Stimulated activated CD8-positive, alpha-beta memory T cell treated with anti-CD3 and anti-CD28 coated beads, Interleukin-15, amount 100 ng/mL, for 24 hours (primary cell): ENCODE measurements around the gene PAPSS2.
"Not testable (repeated sequence)": the region's sequence is repeated elsewhere in the genome, so short reads cannot be mapped to it uniquely, and the experiment has no call there.

Experiments
- DNase-seq: peaks from one replicate; pipeline ENCODE4 v3.0.0-alpha.2; 2020; ENCODE audit warnings: low read depth

The PAPSS2 gene

GRCh38 chr10:87642988-87643387 lies 16.7 kb upstream of the PAPSS2 start:
- no peak for DNase-seq

- DNase-seq = no peak
Measured at GRCh38 chr10:87643920-87644319, 15.8 kb upstream of the PAPSS2 start.

- DNase-seq = not testable (repeated sequence)
Measured at GRCh38 chr10:87644500-87644899, 15.2 kb upstream of the PAPSS2 start.

GRCh38 chr10:87646192-87646909 lies 13.3 kb upstream of the PAPSS2 start:
- no peak for DNase-seq

- no peak for DNase-seq
Measured at GRCh38 chr10:87646935-87647334, 12.7 kb upstream of the PAPSS2 start.

GRCh38 chr10:87650838-87651589 lies 8.7 kb upstream of the PAPSS2 start:
- no peak for DNase-seq

- no peak for DNase-seq
Measured at GRCh38 chr10:87651801-87652200, 7.9 kb upstream of the PAPSS2 start.

- DNase-seq = no peak
Measured at GRCh38 chr10:87652261-87652660, 7.4 kb upstream of the PAPSS2 start.

- no peak for DNase-seq
Measured at GRCh38 chr10:87654212-87654611, 5.5 kb upstream of the PAPSS2 start.

GRCh38 chr10:87656431-87657072 lies 3.1 kb upstream of the PAPSS2 start:
- DNase-seq = no peak

- DNase-seq = no peak
Measured at GRCh38 chr10:87657371-87657770, 2.3 kb upstream of the PAPSS2 start.

- DNase-seq = no peak
Measured at GRCh38 chr10:87658321-87658795, 1.3 kb upstream of the PAPSS2 start.

GRCh38 chr10:87658858-87659555 lies 671 bp upstream of the PAPSS2 start:
- no peak for DNase-seq

GRCh38 chr10:87660484-87661133 lies 931 bp downstream of the PAPSS2 start:
- DNase-seq = no peak

- no peak for DNase-seq
Measured at GRCh38 chr10:87661861-87662785, 2.4 kb downstream of the PAPSS2 start.

GRCh38 chr10:87664276-87664701 lies 4.6 kb downstream of the PAPSS2 start:
- DNase-seq = no peak

GRCh38 chr10:87667493-87667892 lies 7.8 kb downstream of the PAPSS2 start:
- no peak for DNase-seq

GRCh38 chr10:87668324-87669074 lies 8.8 kb downstream of the PAPSS2 start:
- no peak for DNase-seq

- DNase-seq = no peak
Measured at GRCh38 chr10:87669752-87670151, 10.1 kb downstream of the PAPSS2 start.

GRCh38 chr10:87670586-87670985 lies 10.9 kb downstream of the PAPSS2 start:
- no peak for DNase-seq
